Renal cortical epithelial cell (primary cell): ENCODE data around the gene STAB1. TPM values are rescaled to one million over a fixed set of nuclear protein-coding genes. Genes with fewer than 3 reads are reported as not detected.

Experiments used
- DNase-seq: peaks from one replicate; pipeline ENCODE4 v3.0.0-alpha.2; 2011; ENCODE audit warnings: low read depth
- total RNA-seq: library from RNA; depleted of rRNA; stranded (reverse); fragments of >200 nt; gene quantifications from 2 replicates; pipeline ENCODE4 v1.2.3, GENCODE V29; 2014

The STAB1 gene
- total RNA-seq, result 0.50 and 0.69 TPM in 2 replicates

- no peak for DNase-seq
Measured at GRCh38 chr3:52494886-52495495, at the start of gene STAB1. TSS of gene STAB1 (plus strand) at chr3:52495338. CDS start at chr3:52495414, 76 bp downstream.

- DNase-seq, result no peak
Measured at GRCh38 chr3:52446042-52446441, 49.1 kb upstream of the STAB1 start.

GRCh38 chr3:52446631-52447511 is 48.3 kb upstream of the STAB1 start:
- DNase-seq, result no peak

- DNase-seq, result no peak
Measured at GRCh38 chr3:52447512-52448355, 47.4 kb upstream of the STAB1 start.

GRCh38 chr3:52450489-52451236 is 44.5 kb upstream of the STAB1 start:
- no peak for DNase-seq

- no peak for DNase-seq
Measured at GRCh38 chr3:52451237-52452083, 43.7 kb upstream of the STAB1 start.

- no peak for DNase-seq
Measured at GRCh38 chr3:52452126-52452525, 43.0 kb upstream of the STAB1 start.

- no peak for DNase-seq
Measured at GRCh38 chr3:52452570-52453221, 42.4 kb upstream of the STAB1 start.

GRCh38 chr3:52453496-52454249 is 41.5 kb upstream of the STAB1 start, which contains the start of gene TNNC1:
TSS of gene TNNC1 (minus strand) at chr3:52454041. CDS start at chr3:52454015, 26 bp downstream.
- DNase-seq, result no peak

- no peak for DNase-seq
Measured at GRCh38 chr3:52454250-52454937, 40.7 kb upstream of the STAB1 start.

GRCh38 chr3:52454938-52455282 is 40.2 kb upstream of the STAB1 start:
- no peak for DNase-seq

GRCh38 chr3:52455283-52456168 is 39.6 kb upstream of the STAB1 start, which contains the start of gene NISCH:
TSS of gene NISCH (plus strand) at chr3:52455604. CDS start at chr3:52455642, 38 bp downstream.
- DNase-seq, result peak; percentile 29

- no peak for DNase-seq
Measured at GRCh38 chr3:52456169-52456799, 38.9 kb upstream of the STAB1 start.

- DNase-seq, result no peak
Measured at GRCh38 chr3:52456800-52457183, 38.3 kb upstream of the STAB1 start.

- DNase-seq, result no peak
Measured at GRCh38 chr3:52458031-52458760, 36.9 kb upstream of the STAB1 start.

- no peak for DNase-seq
Measured at GRCh38 chr3:52458770-52459545, 36.2 kb upstream of the STAB1 start.
